NCI-H345 (cell line): ENCODE results near the gene NOL12.
A peak's percentile ranks its signal among the peaks of the same experiment; 100 is the strongest.
"Not testable (repeated sequence)": the region's sequence is repeated elsewhere in the genome, so short reads cannot be mapped to it uniquely, and the experiment has no call there.

Experiments used
- DNase-seq: peaks from one replicate; lab custom pipeline; 2025; lab: John Stamatoyannopoulos, UW

Gene NOL12, protein sequence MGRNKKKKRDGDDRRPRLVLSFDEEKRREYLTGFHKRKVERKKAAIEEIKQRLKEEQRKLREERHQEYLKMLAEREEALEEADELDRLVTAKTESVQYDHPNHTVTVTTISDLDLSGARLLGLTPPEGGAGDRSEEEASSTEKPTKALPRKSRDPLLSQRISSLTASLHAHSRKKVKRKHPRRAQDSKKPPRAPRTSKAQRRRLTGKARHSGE

DNA sequence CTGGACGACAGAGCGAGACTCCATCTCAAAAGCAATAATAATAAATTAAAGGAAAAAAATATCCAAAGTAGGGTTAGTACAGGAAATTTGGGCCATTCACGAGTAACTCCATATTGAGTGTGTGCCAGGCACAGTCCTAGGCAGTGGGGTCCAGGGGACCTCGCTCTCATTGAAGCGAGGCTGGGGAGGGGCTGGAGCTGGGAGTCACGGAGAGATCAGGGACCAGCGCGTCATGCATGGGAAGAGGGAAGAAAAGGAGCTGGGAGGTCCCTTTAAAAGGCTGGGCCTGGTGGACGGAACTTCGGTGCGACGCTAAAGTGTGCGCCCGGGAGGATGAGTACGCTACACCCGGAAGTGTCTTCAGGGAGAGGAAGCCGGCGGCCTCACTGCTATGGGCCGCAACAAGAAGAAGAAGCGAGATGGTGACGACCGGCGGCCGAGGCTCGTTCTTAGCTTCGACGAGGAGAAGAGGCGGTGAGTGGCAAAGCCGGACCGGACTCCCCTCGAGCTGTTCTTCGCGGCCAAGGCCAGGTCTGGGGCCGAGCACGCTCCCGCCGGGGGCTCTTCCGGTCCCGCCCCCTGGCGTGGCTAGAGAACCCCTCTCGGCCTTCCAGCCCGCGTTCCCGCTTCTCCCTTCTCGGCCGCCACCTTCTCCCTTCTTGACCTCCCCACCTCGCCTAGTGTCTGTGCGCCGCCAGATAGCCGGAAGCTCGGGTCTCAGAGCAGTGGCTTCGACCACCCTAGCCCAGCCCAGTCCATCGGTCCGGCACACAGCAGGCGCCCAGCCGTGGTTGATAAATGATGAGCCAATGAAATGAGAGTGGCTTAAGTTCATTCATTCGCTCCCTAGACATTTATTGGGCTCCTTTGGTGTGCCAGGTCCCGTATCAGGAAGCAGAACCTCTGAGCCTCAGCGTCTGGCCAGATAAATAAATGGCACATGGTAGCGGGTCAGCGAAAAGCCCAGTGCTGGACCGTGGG, at the start of gene NOL12:
Gene NOL12 (plus strand): TSS at position 342 of the 981 bp plus-strand sequence. CDS start 50 bp downstream, at position 392.
- DNase-seq = peak; percentile 73

DNA sequence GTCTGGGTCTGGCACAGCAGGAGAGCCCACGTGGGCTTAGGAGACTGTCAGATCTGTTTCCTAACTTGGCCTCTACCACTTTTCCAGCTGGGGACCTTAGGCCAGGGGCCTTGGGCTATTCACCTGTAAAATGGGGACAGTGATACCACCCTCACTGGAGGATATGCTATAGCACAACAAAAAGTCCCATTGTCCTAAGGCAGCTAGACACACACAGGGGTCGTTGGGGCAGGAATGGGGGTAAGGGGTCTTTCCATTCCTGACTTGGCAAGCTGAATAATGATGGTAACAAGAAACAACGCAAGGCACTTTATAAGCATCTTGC, 49.2 kb upstream of the NOL12 start:
- no peak for DNase-seq

DNA sequence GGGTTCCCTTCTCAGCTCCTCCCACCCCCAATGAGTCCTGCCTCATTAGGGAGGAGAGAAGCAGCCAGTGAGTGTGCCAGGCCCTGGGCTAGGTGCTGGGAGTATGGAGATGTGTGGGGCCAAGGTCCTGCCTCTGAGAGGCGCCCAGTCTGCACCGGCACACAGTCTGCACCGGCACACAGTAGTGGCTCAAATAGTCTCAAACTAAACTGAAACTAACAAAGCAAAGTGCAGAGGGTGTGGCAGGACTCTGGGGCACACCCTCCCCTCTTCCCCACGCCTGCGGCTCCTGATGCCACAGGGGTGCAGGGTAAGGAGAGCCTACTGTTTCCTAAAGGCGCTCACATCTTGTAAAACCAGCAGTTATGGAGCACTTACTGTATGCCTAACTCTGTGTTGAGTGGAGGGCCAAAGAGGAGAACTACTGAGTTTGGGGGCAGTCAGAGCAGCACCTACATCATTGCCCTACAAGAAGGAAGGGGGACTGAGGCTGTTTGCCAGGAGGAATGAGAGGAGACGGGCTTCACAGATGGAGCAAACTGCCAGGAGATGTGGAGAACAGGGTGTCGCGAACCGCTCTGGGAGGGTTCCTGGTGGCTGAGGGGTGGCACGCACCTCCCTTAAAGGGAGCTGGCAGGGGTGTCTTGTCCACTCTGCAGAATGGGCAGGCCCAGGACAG, 47.6 kb upstream of the NOL12 start:
- DNase-seq = no peak

DNA sequence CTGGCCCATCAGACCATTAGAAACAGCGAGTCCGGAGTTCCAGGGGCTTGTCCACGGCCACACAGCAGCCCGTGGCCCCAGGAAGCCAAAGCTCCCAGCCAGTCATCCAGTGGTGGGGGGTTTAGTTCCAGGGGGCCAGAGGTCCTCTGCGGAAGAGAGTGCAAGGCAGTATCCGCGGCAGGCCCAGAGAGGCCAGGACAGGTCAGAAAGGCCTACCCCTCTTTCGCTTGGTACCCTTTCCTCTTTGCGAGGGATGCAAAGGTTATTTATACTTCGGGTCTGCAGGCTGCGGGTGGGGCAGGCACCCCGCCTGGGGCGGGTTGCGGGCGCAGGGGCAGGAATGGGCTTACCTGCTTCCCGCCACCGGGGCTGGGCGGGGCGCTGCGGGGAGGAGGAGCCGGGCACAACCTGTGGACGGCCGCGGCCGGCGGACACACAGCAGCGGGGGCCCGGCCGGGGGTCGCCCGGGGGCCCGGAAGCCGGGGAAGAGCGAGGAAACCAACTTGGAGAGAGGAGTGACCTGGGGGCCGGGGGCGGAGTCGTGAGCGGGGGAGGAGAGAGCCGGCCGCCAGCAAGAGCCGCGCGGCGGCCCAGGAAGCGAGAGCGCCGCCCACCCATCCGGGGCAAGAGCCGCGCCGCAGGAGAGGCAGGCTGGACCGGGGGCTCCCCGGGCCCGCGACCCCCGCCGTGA, 46.9 kb upstream of the NOL12 start, which contains the start of gene SH3BP1:
Gene SH3BP1 (plus strand): TSS at position 600 of the 691 bp plus-strand sequence. CDS start 119 bp downstream, outside the sequence.
- DNase-seq = peak; percentile 21

DNA sequence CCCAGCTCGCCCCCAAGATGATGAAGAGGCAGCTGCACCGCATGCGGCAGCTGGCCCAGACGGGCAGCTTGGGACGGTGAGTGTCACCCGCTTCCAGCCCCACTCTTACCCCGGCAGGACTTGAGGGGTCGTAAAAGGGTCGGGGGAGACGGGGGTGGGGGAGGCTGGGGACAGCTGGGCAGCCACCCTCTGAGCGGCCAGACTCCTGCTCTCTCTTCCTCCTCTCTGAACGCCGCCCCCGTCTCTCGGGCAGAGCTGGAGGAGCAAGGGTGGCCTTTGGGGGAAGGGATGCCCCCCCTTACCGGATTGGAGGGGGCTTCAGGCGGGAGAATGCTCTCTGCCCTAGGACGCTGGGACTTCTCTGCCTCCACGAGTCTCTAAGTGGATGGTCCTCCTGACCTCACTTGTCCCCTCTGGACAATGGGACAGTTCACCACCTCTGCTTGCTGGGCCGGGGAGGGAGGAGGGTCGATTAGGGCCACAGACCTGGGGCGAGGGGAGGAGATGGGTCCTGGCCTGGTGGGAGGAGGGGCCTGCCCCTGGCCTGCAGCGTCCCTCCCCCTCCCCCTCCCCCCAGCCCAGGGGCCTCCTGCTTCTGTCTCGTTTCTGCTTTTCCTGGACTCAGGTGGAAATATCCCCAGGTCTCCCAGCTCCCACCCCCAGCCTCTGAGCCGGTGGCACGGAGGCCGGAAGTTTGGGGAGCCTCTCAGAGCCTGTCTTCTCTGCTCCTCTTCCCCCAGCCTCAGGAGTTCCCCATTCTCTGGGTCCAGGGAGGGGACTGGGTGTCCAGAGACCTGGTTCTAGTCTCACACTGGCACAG, 46.2 kb upstream of the NOL12 start:
- no peak for DNase-seq

DNA sequence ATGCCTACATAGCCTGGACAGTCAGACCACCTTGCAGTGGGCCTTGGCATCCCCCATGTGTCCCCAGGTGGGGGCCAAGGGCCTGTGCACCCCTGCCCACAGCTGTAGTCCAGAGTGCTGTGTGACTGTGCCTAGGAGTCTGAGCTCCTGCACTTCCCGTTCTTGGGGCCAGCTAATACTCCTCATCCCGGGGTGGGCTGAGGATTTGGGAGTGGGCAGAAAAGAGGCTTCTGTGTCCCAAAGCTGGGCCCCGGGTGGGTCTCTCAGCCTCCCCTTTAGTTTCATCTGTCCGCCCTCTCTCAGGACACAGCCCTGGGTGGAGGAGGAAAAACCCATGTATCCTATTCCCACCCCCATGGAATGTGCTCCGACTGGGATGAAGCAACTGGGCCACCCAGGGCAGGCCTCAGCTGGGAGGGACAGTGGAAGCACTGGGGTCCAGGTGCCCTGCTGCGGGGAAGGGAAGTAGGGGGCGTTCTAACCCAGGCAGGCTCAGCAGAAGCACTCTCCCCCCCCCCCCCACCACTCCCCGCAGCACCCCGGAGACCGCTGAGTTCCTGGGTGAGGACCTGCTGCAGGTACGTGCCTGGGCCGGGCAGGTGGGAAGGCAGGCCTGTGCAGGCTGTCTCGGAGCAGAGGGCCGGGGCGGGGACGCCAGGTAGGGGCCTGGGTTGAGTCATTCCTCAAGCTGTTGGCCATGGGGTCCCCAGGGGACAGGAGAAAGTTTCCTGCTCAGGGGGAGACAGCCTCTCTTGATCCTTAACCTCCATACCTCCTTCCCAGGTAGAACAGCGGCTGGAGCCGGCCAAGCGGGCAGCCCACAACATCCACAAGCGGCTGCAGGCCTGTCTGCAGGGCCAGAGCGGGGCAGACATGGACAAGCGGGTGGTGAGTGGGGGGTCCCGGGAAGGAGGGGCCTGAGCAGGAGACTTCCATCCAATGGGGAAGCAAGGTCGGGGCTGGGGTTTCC, 45.3 kb upstream of the NOL12 start:
- no peak for DNase-seq

DNA sequence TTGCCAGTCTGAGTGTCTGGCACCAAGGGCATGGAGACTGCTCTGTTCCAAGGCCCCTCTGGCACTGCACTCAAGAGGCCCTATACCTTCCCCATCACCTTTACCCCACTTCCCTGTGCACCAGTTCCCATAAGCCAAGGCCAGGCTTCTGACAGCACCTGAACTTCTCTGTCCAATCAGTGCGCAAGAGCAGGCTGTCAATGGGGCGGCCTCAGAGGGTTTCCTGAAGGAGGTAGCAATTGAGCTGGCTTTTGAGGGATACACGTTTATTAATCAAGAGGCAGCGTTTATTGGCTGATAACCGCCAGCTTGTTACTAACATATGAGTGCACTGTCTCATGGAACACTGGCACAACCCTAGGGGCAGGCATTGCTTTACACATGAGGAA, 44.6 kb upstream of the NOL12 start:
- no peak for DNase-seq

DNA sequence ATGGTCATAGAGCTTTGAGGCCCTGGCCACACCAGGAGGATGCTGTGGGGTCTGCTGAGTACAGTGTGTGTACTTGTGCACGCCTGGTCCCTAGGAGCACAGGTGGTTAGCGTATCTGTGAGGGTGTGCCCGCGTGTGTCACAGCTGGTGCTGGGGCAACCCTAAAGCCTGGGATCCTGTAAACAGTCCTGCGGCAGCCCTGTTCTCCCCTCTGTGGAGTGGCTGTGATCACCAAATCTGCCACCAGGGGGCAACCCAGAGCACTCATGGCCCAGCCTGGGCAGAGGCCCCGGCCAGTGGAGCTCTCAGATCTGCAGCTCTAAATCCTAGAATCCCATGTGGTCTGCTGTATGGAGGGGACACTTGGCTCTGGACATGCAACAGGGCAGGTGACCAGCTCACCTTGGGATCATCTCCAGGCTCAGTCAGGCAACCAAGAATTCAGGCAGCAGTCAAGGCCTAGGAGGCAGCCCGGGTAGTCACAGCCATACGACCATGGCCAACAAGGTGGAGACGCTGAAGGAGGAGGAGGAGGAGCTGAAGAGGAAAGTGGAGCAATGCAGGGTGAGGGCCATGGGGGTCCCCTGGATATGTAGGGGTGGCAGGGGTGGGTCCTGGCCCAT, 42.8 kb upstream of the NOL12 start:
- DNase-seq = peak; percentile 52

DNA sequence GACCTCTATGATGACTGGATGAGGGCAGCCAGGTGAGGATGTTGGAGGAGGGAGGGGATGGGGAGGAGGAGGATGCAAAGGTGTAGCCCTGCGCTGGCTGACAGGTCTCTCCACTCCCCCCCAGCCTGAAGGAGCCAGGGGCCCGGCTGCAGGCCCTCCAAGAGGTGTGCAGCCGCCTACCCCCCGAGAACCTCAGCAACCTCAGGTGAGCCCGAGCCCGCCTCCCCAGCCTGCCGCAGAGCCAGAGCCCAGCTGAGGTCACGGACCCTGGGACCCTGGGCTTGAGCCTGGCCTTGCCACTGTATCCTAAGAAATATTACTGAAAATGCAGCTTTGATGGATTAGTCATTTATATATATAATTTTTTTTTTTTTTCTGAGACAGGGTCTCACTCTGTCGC, 38.8 kb upstream of the NOL12 start:
- DNase-seq = no peak

DNA sequence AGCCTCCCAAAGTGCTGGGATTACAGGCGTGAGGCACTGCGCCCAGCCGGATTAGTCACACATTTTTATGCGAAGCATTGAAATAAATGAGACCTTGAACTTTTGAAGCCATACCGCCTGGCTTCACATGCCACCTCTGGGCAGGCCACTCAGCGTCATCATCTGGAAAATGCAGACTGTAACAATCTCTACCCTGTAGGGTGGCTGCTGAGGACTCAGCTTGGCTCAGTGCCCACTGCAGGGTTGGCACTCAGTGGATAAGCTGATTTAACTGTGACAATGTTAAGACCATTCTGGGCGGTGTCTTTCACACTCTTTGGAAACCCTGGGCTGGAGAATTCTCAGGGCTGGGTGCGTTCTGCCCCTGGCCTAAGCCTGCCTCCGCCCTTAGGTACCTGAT, 38.2 kb upstream of the NOL12 start:
- DNase-seq = no peak

DNA sequence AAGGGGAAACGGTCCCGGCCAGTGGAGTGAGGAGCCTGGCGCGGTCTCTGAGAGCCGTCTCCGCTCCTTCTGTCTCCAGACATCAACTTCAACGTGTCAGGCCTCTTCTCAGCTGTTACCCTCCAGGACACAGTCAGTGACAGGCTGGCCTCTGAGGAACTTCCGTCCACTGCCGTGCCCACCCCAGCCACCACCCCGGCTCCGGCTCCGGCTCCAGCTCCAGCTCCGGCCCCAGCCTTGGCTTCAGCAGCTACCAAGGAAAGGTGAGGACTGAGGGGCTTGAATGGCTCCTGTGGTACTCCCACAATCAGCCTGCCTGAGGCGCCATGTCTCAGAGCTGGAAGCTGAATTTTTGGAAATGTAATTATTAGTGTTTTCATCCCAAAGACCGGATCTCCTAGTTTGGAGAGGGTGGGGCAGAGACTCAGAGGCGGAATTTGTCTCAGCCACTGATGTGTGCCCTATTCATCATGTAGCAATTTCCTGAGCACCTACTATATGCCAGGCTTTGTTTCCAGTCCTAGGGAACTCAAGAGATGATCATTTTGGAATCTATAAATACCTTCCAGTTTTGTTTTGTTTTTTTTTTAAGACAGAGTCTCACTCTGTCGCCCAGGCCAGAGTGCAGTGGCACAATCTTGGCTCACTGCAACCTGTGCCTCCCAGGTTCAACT, 35.5 kb upstream of the NOL12 start:
- no peak for DNase-seq

DNA sequence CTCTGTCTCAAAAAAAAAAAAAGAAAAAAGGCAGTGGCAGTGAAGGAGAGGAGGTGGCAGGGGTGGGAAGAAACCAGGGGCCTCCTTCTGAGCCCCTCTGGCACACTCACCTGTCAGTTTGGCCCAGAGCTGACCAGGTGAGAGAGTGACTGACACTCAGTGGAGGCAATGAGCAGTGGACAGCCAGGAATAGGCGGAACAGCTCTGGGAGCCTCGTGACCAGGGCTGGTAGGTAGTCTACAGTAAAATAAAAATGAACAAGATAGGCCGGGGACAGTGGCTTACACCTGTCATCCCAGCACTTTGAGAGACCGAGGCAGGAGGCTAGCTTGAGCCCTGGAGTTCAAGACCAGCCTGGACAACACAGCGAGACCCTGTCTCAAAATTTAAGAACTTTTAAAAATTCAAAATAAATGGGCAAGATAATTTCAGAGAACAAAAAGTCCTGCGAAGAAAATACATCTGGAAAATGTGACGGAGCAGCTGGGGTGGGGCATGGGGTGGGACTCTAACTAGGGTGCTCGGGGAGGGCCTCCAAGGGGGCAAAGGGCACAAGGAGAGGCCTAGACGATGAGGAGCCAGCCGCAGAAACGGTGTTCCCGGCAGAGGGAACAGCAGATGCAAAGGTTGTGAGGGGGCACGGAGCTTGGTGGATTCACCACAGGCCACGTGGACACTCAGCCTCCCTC, 31.4 kb upstream of the NOL12 start:
- DNase-seq = no peak

DNA sequence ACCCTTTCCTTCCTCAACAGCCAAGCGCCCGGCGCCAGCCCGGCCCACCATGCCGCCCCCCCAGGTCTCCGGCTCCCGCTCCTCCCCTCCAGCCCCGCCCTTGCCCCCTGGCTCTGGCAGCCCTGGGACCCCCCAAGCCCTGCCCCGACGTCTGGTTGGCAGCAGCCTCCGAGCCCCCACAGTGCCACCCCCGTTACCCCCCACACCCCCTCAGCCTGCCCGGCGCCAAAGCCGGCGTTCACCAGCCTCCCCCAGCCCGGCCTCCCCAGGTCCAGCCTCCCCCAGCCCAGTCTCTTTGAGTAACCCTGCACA, 30.9 kb upstream of the NOL12 start:
- DNase-seq = no peak

DNA sequence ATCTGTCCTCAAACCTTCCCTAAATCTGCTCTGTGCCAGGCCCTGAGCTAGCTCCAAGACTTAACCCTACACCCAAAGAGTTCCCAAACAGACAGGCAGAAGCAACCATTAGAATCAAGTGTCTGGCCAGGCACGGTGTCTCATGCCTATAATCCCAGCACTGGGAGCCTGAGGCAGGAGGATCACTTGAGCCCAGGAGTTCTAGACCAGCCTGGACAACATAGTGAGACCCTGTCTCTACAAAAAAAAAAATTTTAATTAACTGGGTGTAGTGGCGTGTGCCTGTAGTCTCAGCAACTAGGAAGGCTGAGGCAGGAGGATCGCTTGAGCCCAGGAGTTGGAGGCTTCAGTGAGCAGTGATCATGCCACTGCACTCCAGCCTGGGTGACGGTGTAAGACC, 29.6 kb upstream of the NOL12 start:
- DNase-seq = not testable (repeated sequence)

DNA sequence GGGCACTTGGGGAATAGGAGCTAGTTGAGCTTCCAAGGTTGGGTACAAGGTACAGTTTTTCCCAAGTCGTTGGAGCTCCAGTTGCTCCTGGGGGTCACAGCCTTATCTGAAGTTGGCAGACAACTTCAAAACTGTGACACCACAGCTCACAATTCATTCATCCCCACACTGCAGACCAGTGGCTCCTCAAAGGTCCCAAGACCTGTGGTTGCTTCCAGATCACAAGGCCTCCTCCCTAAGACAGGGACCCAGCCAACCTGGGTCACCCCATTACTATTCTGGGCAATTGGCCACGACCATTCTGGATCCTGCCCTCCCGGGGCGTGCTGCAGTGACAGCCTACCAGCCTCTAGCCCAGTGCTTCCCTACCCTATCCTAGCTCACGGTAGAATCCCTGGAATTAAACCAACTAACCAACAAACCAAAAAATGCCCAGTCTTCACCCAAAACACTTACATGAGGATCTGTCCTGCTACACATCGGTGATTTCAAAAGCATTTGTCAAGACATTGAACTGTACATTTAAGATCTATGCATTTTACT, 28.5 kb upstream of the NOL12 start:
- DNase-seq = no peak

DNA sequence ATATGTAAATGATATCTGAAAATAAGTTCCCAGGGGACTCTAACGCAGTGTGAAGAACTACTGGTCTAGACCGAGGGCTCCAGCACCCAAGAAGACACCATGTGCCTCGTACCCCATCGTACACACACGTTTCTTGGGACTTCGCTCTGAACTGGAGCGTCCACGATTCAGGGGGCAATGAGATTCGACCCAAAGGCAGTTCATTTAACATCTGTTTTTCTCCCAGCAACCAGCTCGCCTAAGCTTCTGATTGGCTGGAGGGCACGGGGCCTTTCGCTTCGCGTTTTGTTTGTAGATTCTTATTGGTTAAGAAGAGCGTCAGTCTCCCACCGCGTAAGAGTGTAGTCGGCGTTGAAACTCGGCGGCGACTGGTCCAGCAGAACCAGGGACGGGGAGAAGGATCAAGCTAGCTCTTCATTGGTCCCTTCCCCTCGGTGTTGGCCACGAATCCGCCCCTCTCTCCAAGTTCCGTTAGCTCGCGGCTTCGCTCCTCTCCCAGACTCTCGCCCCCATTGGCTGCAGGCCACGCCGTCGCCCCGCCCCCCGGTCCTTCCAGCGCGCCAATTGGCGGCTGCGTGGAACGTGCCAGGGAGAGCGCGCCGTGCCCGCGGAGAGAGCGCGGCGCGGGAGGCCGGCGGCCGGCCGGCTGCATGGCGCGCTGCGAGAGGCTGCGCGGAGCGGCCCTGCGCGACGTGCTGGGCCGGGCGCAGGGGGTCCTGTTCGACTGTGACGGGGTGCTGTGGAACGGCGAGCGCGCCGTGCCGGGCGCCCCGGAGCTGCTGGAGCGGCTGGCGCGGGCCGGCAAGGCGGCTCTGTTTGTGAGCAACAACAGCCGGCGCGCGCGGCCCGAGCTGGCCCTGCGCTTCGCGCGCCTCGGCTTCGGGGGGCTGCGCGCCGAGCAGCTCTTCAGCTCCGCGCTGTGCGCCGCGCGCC, 27.7 kb upstream of the NOL12 start, which contains the start of gene PDXP:
Gene PDXP (plus strand): TSS at position 591 of the 933 bp plus-strand sequence. CDS start 60 bp downstream, at position 651.
- peak; percentile 98 for DNase-seq
